22Rv1 (cell line): ENCODE measurements around the gene MKRN2OS.

ENCODE experiments used
- ZFX ChIP-seq: fragments of 450-650 bp; IDR thresholded peaks from 2 replicates; pipeline ENCODE4 v1.6.1; 2017; ENCODE audit warnings: antibody characterized with exemption, borderline replicate concordance
- TF ChIP-seq, protein P1 (sequence below): fragments of 450-650 bp; IDR thresholded peaks from 2 replicates; pipeline ENCODE4 v1.5.1; 2017; ENCODE audit warnings: mild to moderate bottlenecking

- TF ChIP-seq, protein P1, sequence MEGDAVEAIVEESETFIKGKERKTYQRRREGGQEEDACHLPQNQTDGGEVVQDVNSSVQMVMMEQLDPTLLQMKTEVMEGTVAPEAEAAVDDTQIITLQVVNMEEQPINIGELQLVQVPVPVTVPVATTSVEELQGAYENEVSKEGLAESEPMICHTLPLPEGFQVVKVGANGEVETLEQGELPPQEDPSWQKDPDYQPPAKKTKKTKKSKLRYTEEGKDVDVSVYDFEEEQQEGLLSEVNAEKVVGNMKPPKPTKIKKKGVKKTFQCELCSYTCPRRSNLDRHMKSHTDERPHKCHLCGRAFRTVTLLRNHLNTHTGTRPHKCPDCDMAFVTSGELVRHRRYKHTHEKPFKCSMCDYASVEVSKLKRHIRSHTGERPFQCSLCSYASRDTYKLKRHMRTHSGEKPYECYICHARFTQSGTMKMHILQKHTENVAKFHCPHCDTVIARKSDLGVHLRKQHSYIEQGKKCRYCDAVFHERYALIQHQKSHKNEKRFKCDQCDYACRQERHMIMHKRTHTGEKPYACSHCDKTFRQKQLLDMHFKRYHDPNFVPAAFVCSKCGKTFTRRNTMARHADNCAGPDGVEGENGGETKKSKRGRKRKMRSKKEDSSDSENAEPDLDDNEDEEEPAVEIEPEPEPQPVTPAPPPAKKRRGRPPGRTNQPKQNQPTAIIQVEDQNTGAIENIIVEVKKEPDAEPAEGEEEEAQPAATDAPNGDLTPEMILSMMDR = no peak
- TF ChIP-seq ZFX = no peak
Measured at GRCh38 chr3:12513694-12514446, 31.4 kb downstream of the MKRN2OS start.
